Vagina (tissue), 2 donors: ENCODE measurements around the gene IL13RA1. TPM values are rescaled to one million over a fixed set of nuclear protein-coding genes. Genes with fewer than 3 reads are reported as not detected.

ENCODE experiments used
- DNase-seq, 2 donors: peaks; one replicate each; pipeline ENCODE4 v3.0.0-alpha.2; 2017; ENCODE audit errors: extremely low spot score in 2 of 2
- H3K27ac ChIP-seq: fragments of 200-600 bp; sonication (generic); one replicate; pipeline ENCODE4 v1.5.1; 2019
- H3K27me3 ChIP-seq: fragments of 200-600 bp; sonication (generic); one replicate; pipeline ENCODE4 v1.5.1; 2019
- H3K36me3 ChIP-seq, 2 donors: fragments of 200-600 bp; sonication (generic); one replicate each; pipeline ENCODE4 v1.5.1; 2017 to 2019
- H3K4me1 ChIP-seq: fragments of 200-600 bp; sonication (generic); one replicate; pipeline ENCODE4 v1.5.1; 2019
- H3K4me3 ChIP-seq, 2 donors: fragments of 200-600 bp; sonication (generic); 1 replicate in 1 of 2; 2 replicates in 1 of 2; pipeline ENCODE4 v1.5.1; 2016 to 2019
- H3K9me3 ChIP-seq: fragments of 200-600 bp; sonication (generic); one replicate; pipeline ENCODE4 v1.5.1; 2019
- CTCF ChIP-seq, 3 experiments: fragments of 450-650 bp in 2 of 3; fragments of 200-600 bp in 1 of 3; sonication (generic) in 1 of 3; IDR thresholded peaks; one replicate each; pipeline ENCODE4 v1.5.1; 2017 to 2019; ENCODE audit warnings: antibody characterized with exemption in 3 of 3, mild to moderate bottlenecking in 2 of 3, moderate library complexity in 2 of 3
- POLR2A ChIP-seq, 2 donors: fragments of 450-650 bp; IDR thresholded peaks; one replicate each; pipeline ENCODE4 v1.6.1; 2017; ENCODE audit warnings: antibody characterized with exemption in 2 of 2, mild to moderate bottlenecking in 2 of 2, moderate library complexity in 2 of 2
- POLR2AphosphoS5 ChIP-seq, 2 donors: sonication (generic); formaldehyde crosslinking; IDR thresholded peaks; one replicate each; pipeline ENCODE4 v1.9.0; 2017; ENCODE audit warnings: antibody characterized with exemption in 2 of 2, mild to moderate bottlenecking in 2 of 2, low read depth in 1 of 2; ENCODE audit not compliant: insufficient read depth in 1 of 2
- intact Hi-C: fragments of 100-400 bp; cut with DNase I; formaldehyde crosslinking; loops from one replicate; pipeline ENCODE4 v1.15.1; 2023
- total RNA-seq: library from RNA; depleted of rRNA; stranded (reverse); fragments of >200 nt; gene quantifications from one replicate; pipeline ENCODE4 v1.2.3, GENCODE V29; 2016

The IL13RA1 gene
- total RNA-seq, 1 donor from 2014 or later = 25.8 TPM

- intact Hi-C loops = no loop called here
- H3K4me1 ChIP-seq = no peaks in the 10 kb centered on the region
- TF ChIP-seq POLR2A (IDR thresholded peaks at IDR 0.05) (no peak), POLR2AphosphoS5 (IDR thresholded peaks at IDR 0.05; ENCODE audit: insufficient read depth in 1 of 2, low read depth in 1 of 2) (no peak), CTCF (IDR thresholded peaks at IDR 0.05) (no peak)
- no peak overlapping the region for H3K4me3 ChIP-seq
- H3K27me3 ChIP-seq = no peaks in the 10 kb centered on the region
- DNase-seq = no peak
- H3K36me3 ChIP-seq = no peaks in the 10 kb centered on the region
- no peak overlapping the region for H3K27ac ChIP-seq
- H3K9me3 ChIP-seq = no peaks in the 10 kb centered on the region
Observed at GRCh38 chrX:118688935-118689334, 38.5 kb upstream of the IL13RA1 start.

DNA sequence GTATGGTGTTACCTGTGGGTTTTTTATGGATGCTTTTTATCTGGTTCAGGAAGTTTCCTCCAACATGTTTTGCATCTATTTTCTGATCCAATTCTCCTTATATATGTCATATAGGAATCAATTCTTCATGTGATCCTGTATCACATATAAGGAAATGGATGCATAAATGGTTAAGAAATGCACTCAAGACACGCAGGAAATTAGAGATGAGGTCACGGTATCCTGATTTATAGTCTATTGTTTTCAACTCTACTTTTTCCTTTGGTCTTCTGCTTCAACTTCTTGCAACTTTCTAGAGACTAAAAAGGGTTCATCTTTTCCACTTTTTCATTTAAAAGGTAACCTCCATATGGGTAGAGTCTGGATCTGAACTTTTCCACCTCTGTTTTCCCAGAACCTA lies 33.6 kb upstream of the IL13RA1 start:
- intact Hi-C loops = no loop called here
- Histone ChIP-seq H3K27me3 (no peaks in the 10 kb centered on the region), H3K9me3 (no peaks in the 10 kb centered on the region), H3K36me3 (no peaks in the 10 kb centered on the region), H3K4me3 (no peak overlapping the region), H3K4me1 (no peaks in the 10 kb centered on the region), H3K27ac (no peak overlapping the region)
- TF ChIP-seq POLR2A (IDR thresholded peaks at IDR 0.05) (no peak), CTCF (IDR thresholded peaks at IDR 0.05) (no peak), POLR2AphosphoS5 (IDR thresholded peaks at IDR 0.05; ENCODE audit: insufficient read depth in 1 of 2, low read depth in 1 of 2) (no peak)
- no peak for DNase-seq

GRCh38 chrX:118694638-118695037 lies 32.8 kb upstream of the IL13RA1 start:
- intact Hi-C loops = no loop called here
- no peaks in the 10 kb centered on the region for H3K27me3 ChIP-seq
- no peak overlapping the region for H3K4me3 ChIP-seq
- no peak overlapping the region for H3K27ac ChIP-seq
- no peak for DNase-seq
- no peaks in the 10 kb centered on the region for H3K4me1 ChIP-seq
- no peaks in the 10 kb centered on the region for H3K36me3 ChIP-seq
- no peak for TF ChIP-seq POLR2AphosphoS5 (IDR thresholded peaks at IDR 0.05; ENCODE audit: insufficient read depth in 1 of 2, low read depth in 1 of 2)
- no peak for TF ChIP-seq CTCF (IDR thresholded peaks at IDR 0.05)
- TF ChIP-seq POLR2A (IDR thresholded peaks at IDR 0.05) = no peak
- H3K9me3 ChIP-seq = no peaks in the 10 kb centered on the region

DNA sequence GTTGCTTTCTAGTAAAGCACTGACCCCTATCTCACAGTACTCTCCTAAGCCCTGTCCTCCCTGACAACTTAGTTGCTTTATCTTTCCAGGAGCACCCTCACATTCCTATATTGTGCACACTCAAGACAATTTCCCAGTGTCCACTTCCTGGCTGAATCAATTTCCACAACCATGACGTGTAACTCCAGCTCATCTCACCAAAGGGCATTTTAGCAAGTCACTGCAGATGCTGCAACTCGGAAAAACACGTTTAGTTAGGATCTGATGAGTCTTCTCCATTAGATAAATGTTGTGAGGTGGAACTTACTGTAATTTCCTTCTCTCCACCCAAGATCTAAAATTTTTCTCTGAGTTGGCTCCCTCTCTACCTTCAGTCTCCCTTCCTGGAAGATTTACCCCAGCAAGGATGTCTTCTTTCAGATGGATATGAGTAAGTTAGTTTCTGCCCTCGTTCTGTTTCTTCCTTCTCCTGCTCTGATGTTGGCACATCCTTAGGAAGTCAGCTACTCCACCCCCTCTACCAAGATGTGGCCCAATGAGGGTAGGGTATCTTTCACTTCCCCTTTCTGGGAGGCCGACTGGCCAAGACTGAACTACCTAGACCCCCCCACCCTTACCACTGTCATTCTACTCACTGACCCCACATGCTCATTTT lies 28.8 kb upstream of the IL13RA1 start:
- DNase-seq = no peak
- Histone ChIP-seq H3K27me3 (no peaks in the 10 kb centered on the region), H3K36me3 (no peaks in the 10 kb centered on the region), H3K4me1 (no peaks in the 10 kb centered on the region), H3K27ac (no peak overlapping the region), H3K4me3 (no peak overlapping the region), H3K9me3 (no peaks in the 10 kb centered on the region)
- intact Hi-C loops = no loop called here
- TF ChIP-seq CTCF (IDR thresholded peaks at IDR 0.05) (no peak), POLR2A (IDR thresholded peaks at IDR 0.05) (no peak), POLR2AphosphoS5 (IDR thresholded peaks at IDR 0.05; ENCODE audit: insufficient read depth in 1 of 2, low read depth in 1 of 2) (no peak)

DNA sequence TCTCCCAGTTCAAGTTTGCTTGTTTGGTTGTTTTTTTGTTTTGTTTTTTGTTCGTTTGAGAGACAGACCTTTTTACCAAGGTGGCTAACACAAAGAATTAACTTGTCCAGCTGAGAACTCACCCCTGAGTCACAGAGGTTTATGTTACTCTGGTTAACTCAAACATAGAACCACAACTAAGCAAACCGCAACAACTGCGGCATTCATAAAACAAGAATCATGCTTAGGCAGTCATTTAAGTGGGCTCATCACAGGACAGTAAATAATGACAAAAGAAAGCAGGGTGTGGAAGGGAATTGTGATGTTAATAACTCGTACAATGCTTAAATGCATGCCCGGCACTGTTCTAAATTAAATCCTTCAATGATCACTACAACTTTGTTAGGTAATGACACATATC lies 24.7 kb upstream of the IL13RA1 start:
- Histone ChIP-seq H3K27me3 (no peaks in the 10 kb centered on the region), H3K4me1 (no peaks in the 10 kb centered on the region), H3K9me3 (no peaks in the 10 kb centered on the region), H3K4me3 (no peak overlapping the region), H3K36me3 (no peaks in the 10 kb centered on the region), H3K27ac (no peak overlapping the region)
- intact Hi-C loops = no loop called here
- no peak for DNase-seq
- TF ChIP-seq POLR2A (IDR thresholded peaks at IDR 0.05) = no peak
- no peak for TF ChIP-seq POLR2AphosphoS5 (IDR thresholded peaks at IDR 0.05; ENCODE audit: insufficient read depth in 1 of 2, low read depth in 1 of 2)
- no peak for TF ChIP-seq CTCF (IDR thresholded peaks at IDR 0.05)
